ENCODE results near the gene RNU4-1. TPM values are rescaled to one million over a fixed set of nuclear protein-coding genes. Genes with fewer than 3 reads are reported as not detected.
"Not testable (repeated sequence)": the region's sequence is repeated elsewhere in the genome, so short reads cannot be mapped to it uniquely, and the experiment has no call there.

The RNU4-1 gene
- not detected for polyA plus RNA-seq (ENCODE audit: insufficient read length)

DNA sequence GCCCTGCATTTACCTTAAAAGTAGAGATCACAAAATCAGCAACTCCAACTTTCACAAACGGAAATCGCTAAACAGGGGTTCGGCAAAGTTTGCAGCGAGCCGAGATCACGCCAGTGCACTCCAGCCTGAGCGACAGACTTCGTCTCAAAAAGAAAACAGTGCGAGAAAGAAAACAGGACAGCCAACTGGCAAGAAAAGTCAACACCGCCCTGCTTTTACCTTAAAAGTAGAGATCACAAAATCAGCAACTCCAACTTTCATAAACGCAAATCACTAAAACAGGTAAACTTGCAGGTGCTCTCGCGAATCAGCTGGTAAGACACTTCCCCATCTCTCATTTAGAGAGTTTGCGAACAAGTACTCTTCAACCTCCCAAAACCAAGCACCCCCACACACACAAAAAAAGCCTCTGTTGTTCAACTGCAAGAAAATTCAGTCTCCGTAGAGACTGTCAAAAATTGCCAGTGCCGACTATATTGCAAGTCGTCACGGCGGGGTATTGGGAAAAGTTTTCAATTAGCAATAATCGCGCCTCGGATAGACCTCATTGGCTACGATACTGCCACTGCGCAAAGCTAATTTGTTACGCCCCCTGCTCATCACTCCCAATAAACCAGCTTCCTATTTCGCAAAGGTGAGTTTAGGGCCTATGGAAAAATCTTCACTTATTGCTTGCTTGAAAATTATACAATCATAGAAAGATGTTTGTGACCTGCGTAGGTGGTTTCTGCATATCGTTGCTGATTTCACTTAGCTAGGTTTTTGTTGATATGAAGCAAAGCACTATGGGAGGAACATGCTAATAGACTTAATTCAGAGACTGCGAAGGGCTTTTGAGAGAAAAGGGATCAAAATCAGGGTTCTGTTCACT is at the start of gene RNU4-1:
Gene RNU4-1, minus strand, starts transcription at position 577 of the 871 bp plus-strand sequence.
- peak; percentile 80 for DNase-seq

GRCh38 chr12:120342175-120343038 is 49.4 kb upstream of the RNU4-1 start:
- no peak for DNase-seq

DNA sequence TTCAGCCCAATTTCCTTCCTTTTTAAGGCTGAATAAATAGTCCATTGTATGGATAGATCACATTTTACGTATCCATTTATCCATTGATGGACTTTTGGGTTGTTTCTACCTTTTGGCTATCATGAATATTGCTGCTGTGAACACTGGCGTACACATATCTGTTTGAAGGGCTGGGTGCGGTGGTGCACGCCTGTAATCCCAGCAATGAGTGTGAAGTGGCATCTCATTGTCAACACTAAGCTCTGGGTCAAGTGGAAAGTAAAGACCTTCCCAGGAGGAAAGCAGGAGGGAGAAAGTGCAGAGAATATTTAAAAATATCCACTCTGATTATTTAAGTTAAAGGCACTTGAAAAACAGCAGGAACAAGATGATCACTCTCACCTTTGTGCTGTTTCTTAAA is 46.2 kb upstream of the RNU4-1 start:
- DNase-seq: no peak

DNA sequence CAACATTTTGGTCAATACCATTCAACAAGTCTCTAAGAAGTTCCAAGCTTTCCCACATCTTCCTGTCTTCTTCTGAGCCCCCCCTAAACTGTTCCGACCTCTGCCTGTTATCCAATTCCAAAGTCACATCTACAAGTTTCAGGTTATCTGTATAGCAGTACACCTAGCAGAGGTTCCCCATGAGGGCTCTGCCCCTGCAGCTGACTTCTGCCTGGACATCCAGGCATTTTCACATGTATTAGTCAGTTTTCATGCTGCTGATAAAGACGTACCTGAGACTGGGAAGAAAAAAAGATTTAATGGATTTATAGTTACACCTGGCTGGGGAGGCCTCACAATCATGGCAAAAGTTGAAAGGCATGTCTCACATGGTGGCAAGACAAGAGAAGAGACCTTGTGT is 44.7 kb upstream of the RNU4-1 start:
- no peak for DNase-seq

GRCh38 chr12:120336392-120336791 is 43.4 kb upstream of the RNU4-1 start:
- not testable (repeated sequence) for DNase-seq

DNA sequence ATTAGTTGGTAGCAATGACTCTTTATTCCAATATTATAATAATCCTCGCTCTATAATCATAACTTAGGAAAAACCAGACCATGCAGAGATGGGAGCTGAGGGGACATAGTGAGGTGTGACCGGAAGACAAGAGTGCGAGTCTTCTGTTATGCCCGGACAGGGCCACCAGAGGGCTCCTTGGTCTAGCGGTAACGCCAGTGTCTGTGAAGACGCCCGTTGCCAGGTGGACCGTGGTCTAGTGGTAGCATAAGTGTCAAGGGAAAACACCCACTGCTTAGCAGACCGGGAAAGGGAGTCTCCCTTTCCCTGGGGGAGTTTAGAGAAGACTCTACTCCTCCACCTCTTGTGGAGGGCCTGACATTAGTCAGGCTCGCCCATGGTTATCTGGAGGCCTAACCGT is 42.4 kb upstream of the RNU4-1 start:
- DNase-seq: not testable (repeated sequence)

- no peak for DNase-seq
Observed at GRCh38 chr12:120332523-120332922, 39.5 kb upstream of the RNU4-1 start.

DNA sequence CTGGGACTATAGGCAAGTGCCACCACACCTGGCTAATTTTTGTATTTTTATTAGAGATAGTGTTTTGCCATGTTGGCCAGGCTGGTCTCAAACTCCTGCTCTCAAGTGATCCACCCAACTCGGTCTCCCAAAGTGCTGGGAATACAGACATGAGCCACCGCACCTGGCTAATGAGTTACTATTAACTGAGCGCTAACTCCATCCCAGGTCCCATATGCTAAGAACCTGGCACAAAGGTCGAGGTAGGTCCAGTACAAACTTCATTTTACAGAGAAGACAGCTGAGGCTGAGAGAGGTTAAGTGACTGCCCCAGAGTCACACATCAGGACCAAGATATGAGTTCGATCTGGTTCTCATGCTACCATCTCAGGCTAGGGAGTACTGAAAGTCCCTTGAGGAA is 39.0 kb upstream of the RNU4-1 start:
- no peak for DNase-seq

DNA sequence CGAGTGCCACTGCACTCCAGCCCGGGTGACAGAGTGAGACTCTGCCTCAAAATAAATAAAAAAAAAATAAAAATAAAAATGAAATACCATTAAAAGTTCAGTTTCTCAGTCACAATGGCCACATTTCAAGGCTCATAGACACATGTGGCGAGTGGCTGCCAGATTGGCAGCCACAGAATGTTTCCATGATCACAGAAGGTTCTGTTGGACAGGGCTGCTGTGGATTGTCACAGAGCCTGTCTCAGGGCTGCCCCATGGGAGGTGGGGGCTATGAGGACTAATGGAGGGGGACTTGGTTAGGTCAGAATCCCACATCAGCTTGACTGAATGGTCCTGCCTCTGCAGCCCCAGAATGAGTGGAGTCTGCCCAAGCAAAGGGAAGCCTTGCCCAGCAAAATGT is 38.4 kb upstream of the RNU4-1 start:
- no peak for DNase-seq

GRCh38 chr12:120328228-120328627 is 35.2 kb upstream of the RNU4-1 start:
- no peak for DNase-seq

DNA sequence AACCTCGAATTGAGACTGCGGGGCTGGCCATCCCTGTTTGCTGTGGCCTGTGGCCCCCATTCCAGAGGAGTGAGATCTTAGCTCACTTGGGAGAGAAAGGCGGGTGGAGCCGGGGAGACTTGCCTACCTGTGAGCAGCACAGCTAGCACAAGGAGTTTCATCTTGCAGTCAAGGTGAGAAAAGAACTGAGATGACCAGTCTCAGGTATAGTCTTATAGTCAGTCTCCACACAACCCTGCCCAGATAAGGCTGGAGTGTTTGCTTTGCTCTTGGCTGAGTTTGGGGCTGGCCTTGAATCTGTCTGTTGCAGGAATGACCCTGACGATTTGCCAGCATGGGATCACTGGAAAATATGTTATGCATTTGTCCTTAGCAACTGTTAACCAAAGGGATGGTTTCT is 34.6 kb upstream of the RNU4-1 start, which contains the start of gene PLA2G1B:
Gene PLA2G1B, minus strand, starts transcription at position 187 of the 400 bp plus-strand sequence. Its CDS starts 26 bp downstream, at position 161.
- no peak for DNase-seq

GRCh38 chr12:120324841-120325417 is 31.9 kb upstream of the RNU4-1 start:
- DNase-seq: no peak

- no peak for DNase-seq
Observed at GRCh38 chr12:120323772-120324171, 30.7 kb upstream of the RNU4-1 start.

- DNase-seq: no peak
Observed at GRCh38 chr12:120321382-120322202, 28.6 kb upstream of the RNU4-1 start.

DNA sequence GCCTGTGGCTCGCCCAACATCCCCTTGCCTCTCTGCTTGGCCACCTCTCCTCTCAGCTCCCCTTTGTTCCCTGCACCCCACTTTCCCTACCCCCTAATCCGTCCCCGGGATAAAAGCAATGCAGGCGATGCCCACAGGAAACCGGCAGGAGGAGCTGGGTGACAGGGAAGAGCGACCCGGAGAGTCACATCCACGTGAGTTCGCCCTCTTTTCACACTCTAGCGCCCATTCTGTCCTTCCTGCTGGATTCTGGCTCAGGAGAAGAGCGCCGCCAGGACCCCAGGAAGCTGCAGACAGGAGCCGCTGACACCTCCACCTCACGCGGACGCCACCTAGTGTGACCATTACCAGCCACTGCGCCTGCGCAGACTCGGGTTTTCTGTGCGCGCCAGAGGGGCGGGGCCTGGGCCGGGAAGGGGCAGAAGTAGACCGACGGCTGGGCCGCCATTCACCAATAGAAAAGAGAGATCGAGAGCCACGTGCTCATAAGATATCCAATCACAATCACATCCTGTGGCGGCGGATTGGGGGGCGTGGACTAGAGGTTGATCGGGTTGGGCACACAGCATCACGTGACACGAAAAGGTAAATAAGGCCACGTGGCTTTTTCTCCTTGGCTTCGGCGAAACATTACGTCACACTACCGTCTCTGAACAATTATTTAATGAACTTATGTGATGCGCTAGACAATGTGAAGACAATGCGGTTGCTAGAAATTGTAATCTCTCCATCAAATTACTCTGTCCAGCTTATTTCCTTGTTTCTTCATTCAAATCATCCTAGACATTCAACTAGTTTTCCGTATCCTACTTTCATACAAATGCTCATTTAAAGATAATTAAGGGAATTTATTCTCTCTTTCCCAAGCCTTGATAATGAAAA is 24.4 kb upstream of the RNU4-1 start:
- DNase-seq: peak; percentile 98

DNA sequence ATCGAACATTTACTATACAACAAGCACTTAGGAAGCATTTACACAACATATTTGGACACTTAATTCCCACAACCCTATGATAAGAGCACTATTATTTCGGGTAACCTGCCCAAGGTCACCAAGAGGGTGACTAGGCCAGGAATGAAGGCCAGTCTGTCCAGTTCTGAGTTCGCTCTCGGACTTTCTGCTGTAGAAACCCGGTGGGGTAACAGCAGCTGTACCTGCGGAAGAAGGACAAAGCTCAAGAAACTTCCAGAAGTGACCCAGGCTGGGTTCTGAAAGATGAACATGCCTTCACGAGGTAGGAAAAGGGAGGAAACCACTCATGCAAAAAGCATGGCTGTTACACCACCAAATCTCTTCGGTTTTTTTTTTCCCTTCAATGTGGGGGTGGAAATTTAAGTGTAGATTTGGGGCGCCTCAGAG is 23.8 kb upstream of the RNU4-1 start:
- DNase-seq: no peak

DNA sequence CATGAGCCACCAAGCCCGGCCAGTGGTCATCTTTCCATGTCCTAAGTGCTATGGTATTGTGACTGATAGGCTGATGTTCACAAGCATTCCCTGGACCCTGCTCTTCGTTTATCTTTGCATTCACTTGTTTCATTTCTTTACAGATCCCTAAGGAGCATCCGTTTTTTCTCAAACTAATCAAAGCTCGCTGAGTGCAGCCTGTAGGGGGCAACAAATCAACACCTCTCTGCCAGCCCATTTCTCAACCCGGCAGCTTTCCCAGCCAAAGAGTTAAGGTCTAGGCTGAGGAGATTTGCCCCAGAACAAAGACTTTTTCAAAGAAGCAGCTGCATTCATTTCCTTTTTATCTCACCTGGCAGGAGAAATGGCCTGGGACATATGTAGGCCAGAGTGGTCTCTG is 21.2 kb upstream of the RNU4-1 start:
- no peak for DNase-seq

- peak; percentile 92 for DNase-seq
Observed at GRCh38 chr12:120301962-120302815, 9.2 kb upstream of the RNU4-1 start, which contains the start of gene SIRT4. Gene SIRT4, plus strand, starts transcription at chr12:120302321. Its CDS starts 1,241 bp downstream, at chr12:120303562.

DNA sequence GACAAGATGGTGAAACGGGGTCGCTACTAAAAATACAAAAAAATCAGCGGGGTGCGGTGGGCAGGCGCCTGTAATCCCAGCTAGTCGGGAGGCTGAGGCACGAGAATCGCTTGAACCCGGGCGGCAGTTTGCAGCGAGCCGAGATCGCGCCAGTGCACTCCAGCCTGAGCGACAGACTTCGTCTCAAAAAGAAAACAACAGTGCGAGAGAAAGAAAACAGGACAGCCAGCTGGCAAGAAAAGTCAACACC is 701 bp downstream of the RNU4-1 start:
- DNase-seq: no peak

All from hindlimb muscle (tissue), 1 donor.